ENCODE measurements around the gene TEX19.

Gene TEX19

DNA sequence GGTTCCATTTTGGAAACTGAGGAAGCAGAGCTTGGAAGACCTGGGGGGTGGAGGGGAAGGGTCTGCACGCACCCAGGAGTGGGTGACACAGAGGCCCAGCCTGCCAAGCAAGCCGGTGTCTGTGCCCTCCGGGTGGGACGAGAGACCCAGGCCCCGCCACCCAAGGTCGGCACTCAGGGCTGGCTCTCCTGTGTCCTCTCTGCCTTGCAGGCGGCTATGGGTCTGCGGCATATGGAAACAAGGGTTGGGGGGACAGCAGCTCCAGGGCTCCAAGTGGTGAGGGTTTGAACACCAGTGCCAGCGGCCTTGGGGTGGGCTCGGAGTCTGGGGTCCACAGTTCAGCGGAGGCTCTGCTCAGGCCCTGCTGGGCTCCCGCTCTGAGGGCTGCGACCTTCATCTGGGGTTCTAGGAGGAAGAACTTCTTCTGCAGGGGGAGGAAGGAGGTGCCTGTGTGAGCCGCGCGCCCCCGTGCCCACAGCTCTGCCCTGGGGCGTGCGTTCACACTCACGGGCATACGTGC lies 37.0 kb upstream of the TEX19 start:
- no peak for DNase-seq (ENCODE audit: low read depth, low spot score)

- no peak for DNase-seq (ENCODE audit: low read depth, low spot score)
These were observed 36.3 kb upstream of the TEX19 start for GRCh38 chr17:82322526-82323453.

DNA sequence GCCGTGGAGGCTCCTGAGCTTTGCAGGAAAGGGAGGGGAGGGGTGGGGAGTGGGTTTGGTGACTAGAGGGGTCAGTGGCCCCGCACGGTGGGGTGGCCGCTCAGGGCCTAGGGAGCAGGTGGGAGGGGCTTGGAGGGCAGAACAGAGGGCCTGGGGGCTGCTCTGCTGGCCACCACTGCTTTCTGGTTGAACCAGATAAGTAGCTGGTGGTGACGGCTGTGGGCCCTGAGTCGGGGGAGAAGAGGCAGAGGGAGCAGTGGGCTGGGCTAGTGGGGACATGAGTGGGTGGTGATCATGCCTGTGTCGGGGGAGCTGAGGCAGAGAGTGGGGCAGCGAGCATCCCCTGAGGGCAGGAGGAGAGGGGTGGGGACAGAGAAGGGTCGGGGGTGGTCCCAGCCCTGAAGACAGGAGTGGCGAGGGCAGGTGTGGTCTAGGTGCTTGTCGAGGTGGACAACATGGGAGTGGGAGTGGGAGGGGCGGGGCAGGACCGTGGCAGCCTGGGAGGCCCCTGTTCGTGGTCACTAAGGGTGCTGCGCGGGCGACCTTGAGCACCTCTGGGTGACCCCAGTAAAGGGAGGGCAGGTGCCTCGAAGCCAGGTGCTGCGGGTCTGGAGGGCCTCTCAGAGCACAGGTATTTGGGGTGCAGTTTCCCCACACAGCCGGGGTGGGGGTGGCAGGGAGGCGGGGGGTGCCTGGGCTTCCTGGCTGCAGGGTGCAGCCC lies 35.4 kb upstream of the TEX19 start:
- no peak for DNase-seq (ENCODE audit: low read depth, low spot score)

DNA sequence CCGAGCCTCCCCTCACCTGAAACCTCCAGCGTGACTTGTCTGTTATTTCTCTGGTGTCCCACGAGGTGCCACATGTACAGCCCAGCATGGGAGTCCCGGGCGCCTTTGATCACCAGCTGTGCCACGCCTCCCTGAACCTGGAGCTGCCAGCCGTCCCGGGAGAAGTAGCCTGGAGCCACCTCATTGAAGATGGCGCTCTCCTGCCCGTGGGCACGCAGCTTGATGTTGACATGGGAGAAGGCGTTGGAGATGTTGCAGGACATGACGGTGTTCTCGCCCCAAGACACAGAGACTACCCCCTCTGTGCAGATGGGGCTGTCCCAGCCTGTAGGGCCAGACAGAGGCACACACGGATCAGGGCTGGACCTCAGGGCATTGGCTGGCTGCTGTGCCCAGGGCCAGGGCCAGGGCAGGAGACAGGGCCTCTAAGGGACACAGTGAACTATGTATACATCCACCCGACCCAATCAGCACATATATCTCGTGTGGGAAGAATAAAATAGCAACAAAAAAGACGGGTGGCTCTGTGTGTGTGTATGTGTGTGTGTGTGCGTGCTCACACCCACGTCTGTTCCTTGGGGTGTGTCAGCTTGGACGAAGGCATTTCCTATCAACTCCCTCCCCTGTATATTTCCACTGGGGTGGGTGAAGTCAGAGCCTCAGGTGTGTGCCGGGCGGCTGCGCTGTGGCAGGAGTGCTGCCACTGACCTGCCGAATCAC lies 34.3 kb upstream of the TEX19 start:
- DNase-seq (ENCODE audit: low read depth, low spot score) = no peak

GRCh38 chr17:82325286-82326180 lies 33.5 kb upstream of the TEX19 start:
- DNase-seq (ENCODE audit: low read depth, low spot score) = no peak

GRCh38 chr17:82327289-82327688 lies 31.8 kb upstream of the TEX19 start:
- DNase-seq (ENCODE audit: low read depth, low spot score) = no peak

DNA sequence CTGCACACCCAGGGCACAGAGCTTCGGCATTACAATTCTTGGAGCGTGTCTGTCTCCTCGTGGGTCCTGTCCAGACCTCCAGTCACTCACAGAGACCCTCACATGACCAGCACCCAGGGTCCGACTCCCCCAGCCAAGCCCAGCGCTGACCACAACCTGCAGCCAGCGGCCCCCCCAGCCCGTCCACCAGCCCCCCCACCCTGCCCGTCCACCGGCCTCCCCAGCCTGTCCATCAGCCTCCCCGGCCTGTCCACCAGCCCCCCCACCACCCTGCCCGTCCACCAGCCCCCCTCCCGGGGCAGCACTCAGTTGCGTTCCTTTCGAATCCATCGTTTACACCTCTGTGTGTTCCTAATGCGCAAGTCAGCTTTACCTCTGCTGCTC lies 31.3 kb upstream of the TEX19 start:
- no peak for DNase-seq (ENCODE audit: low read depth, low spot score)

DNA sequence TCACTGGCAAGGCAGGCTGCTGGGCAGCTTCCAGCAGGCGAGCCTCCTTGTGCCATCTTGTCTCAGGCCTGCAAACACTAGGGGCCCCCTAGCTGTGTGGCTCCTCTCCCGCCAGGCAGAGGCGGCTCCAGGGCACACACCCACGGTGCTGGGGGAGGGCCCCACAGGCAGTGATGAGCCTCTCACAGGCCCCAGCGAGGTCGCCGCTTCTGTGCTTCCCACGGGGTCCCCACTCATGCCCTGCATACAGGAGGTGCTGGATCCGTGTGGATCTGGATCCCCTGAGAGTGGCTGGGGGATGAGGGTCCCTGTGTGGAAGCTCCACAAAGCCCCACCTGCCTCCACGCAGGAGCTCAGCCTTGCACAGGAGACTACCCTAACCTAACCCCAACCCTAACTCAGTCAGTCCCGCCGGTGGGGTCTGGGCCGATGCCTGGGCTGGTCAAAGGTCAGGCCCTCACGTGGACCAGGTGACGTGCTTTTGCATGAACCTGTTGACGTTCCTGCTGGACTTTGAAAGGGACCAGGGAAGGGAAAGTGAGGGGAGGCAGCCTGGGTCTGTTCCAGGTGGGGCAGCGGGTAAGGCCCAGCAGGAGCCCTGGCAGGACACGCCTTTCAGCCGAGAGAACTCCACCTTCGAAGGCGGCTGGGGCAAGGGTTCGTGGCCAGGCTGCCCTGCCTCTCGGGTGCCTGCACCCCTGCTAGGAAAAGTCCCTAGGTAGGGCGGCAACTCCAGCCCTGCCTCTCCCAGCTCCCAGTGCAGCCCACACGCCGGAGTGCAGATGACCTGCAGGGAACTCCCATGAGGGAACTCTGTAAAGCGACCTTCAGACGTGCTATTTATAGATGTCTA lies 30.7 kb upstream of the TEX19 start:
- no peak for DNase-seq (ENCODE audit: low read depth, low spot score)

DNA sequence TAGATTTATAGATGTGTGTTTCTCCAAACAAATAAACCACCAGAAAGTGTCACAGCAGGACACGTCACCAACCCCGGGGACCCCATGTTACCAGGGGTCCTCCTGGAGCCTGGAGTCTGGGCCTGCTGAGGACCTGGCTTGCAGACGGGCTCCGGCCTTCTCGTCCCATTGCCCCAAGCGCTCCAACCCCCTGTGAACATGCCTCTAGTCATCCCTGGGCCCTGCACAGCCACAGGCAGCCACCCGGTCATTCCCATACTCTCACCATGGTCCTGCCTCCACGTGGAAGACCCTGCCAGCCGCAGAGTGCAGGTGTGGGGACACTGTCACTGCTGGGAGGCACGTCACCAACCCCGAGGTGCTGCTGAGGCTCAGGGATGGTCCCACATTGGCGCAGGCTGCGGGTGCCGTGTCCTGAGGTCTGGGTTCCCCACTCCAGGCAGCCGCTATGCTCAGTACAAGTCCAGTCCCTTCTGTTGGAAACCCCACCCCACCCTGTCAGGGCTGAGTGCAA lies 30.0 kb upstream of the TEX19 start:
- no peak for DNase-seq (ENCODE audit: low read depth, low spot score)

DNA sequence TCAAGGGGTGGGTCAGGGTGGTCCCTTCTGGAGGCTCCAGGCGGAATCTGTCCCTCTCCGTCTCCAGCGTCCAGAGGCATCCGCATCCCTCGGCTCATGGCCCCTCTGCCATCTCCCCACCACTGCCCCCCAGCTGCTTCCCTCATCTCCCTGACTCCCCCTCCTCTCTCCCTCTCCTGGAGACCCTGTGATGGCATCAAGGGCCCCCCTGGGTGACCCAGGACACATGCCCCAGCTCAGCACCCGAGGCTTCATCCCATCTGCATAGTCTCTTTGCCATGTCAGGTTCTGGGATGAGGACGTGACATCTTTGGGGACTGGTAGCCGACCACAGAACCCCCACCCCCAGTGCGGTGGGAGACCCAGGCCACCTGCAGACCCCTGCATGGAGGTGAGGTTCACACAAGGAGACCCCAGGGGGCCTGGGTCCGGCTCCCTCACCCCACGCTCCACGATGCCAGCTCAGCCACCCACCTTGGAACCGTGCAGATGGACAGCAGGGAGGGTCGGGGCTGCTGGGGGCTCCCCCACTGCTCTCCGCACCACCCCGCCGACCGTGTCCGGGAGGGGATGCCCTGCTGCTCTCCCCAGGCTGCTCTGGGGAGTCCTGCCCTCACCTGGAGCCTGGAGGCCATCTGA lies 29.2 kb upstream of the TEX19 start:
- DNase-seq (ENCODE audit: low read depth, low spot score) = no peak

GRCh38 chr17:82330322-82331239 lies 28.5 kb upstream of the TEX19 start:
- peak; percentile 60 for DNase-seq (ENCODE audit: low read depth, low spot score)

- DNase-seq (ENCODE audit: low read depth, low spot score) = no peak
These were observed 27.6 kb upstream of the TEX19 start for GRCh38 chr17:82331345-82331939.

- DNase-seq (ENCODE audit: low read depth, low spot score) = no peak
These were observed 26.3 kb upstream of the TEX19 start for GRCh38 chr17:82332669-82333278.

- no peak for DNase-seq (ENCODE audit: low read depth, low spot score)
These were observed 25.5 kb upstream of the TEX19 start, which contains the start of gene SECTM1 for GRCh38 chr17:82333279-82334171. Gene SECTM1, minus strand, starts transcription at chr17:82333766. Its CDS starts 6,526 bp downstream, at chr17:82327240.

DNA sequence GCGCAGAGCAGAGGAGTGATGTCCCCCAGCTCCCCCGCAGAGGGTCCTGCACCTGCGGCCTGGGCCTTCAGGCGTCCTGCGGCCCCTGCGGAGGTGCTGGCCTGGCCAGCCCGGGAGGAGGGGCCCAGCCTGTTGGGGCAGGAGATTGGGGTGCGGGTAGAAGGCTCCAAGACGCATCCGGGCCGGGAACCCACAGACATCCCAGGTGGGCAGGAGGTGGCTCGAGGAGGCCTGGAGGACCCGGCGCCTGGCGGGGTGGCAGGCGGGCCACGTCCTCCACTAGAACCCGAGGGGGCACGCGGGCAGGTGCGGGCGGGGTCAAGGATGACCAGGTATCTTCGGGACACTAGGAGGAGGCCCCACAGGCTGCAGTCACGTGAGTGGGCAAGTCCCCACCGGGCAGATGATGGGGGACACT lies 24.8 kb upstream of the TEX19 start:
- no peak for DNase-seq (ENCODE audit: low read depth, low spot score)

Measured in brain pericyte (primary cell).